ENCODE results near the gene CCNG2. TPM values are rescaled to one million over a fixed set of nuclear protein-coding genes. Genes with fewer than 3 reads are reported as not detected.
A peak's percentile ranks its signal among the peaks of the same experiment; 100 is the strongest.

The CCNG2 gene
- polyA plus RNA-seq, 1 experiment, result 42.3 TPM

- Histone ChIP-seq H3K4me3 (ENCODE audit: low read depth, low read length) (no peak overlapping the region), H3K27ac (ENCODE audit: low read depth, low read length) (no peak overlapping the region), H3K9me3 (ENCODE audit: control insufficient read depth, insufficient read depth, low read length) (no peaks in the 10 kb centered on the region), H3K27me3 (ENCODE audit: control insufficient read depth, insufficient read depth, low read length) (peaks cover 41% of the 10 kb centered on the region)
- DNase-seq (ENCODE audit: low read depth, low spot score), result no peak
- CTCF ChIA-PET, result interaction anchor here (6.8 kb wide), 1 partner anchor 27 kb away, joined by 47 read pairs; no protein-coding TSS in a partner anchor
- POLR2A ChIA-PET, result no interaction called here
- TF ChIP-seq CTCF (IDR thresholded peaks at IDR 0.05; ENCODE audit: low read depth, low read length), result no peak
Measured at GRCh38 chr4:77176640-77177039, 19.6 kb downstream of the CCNG2 start.

GRCh38 chr4:77177199-77177598, 20.2 kb downstream of the CCNG2 start:
- H3K27me3 ChIP-seq (ENCODE audit: control insufficient read depth, insufficient read depth, low read length), result peaks cover 44% of the 10 kb centered on the region
- no peaks in the 10 kb centered on the region for H3K9me3 ChIP-seq (ENCODE audit: control insufficient read depth, insufficient read depth, low read length)
- H3K4me3 ChIP-seq (ENCODE audit: low read depth, low read length), result no peak overlapping the region
- TF ChIP-seq CTCF (IDR thresholded peaks at IDR 0.05; ENCODE audit: low read depth, low read length), result no peak
- CTCF ChIA-PET, result interaction anchor here (6.8 kb wide), 1 partner anchor 26 kb away, joined by 47 read pairs; no protein-coding TSS in a partner anchor
- H3K27ac ChIP-seq (ENCODE audit: low read depth, low read length), result no peak overlapping the region
- DNase-seq (ENCODE audit: low read depth, low spot score), result peak; percentile 29
- POLR2A ChIA-PET, result no interaction called here

- H3K27ac ChIP-seq (ENCODE audit: low read depth, low read length), result no peak overlapping the region
- no peak for TF ChIP-seq CTCF (IDR thresholded peaks at IDR 0.05; ENCODE audit: low read depth, low read length)
- no peaks in the 10 kb centered on the region for H3K9me3 ChIP-seq (ENCODE audit: control insufficient read depth, insufficient read depth, low read length)
- CTCF ChIA-PET, result interaction anchor here (1.0 to 6.8 kb wide), 3 partner anchors 25 to 84 kb away, joined by 3 to 47 read pairs (median 4); no protein-coding TSS in a partner anchor
- no peak for DNase-seq (ENCODE audit: low read depth, low spot score)
- POLR2A ChIA-PET, result no interaction called here
- peaks cover 52% of the 10 kb centered on the region for H3K27me3 ChIP-seq (ENCODE audit: control insufficient read depth, insufficient read depth, low read length)
- no peak overlapping the region for H3K4me3 ChIP-seq (ENCODE audit: low read depth, low read length)
Measured at GRCh38 chr4:77178560-77178959, 21.6 kb downstream of the CCNG2 start.

GRCh38 chr4:77179519-77179918, 22.5 kb downstream of the CCNG2 start:
- Histone ChIP-seq H3K27me3 (ENCODE audit: control insufficient read depth, insufficient read depth, low read length) (peaks cover 57% of the 10 kb centered on the region), H3K4me3 (ENCODE audit: low read depth, low read length) (no peak overlapping the region), H3K9me3 (ENCODE audit: control insufficient read depth, insufficient read depth, low read length) (no peaks in the 10 kb centered on the region), H3K27ac (ENCODE audit: low read depth, low read length) (no peak overlapping the region)
- DNase-seq (ENCODE audit: low read depth, low spot score), result no peak
- TF ChIP-seq CTCF (IDR thresholded peaks at IDR 0.05; ENCODE audit: low read depth, low read length), result no peak
- ChIA-PET CTCF (interaction anchor here (0.6 to 6.8 kb wide), 4 partner anchors 21 to 100 kb away, joined by 3 to 47 read pairs (median 4); no protein-coding TSS in a partner anchor), POLR2A (interaction anchor here (0.7 kb wide), 2 partner anchors 102 to 1183 kb away, joined by 4 to 6 read pairs; no protein-coding TSS in a partner anchor)

- peaks cover 52% of the 10 kb centered on the region for H3K27me3 ChIP-seq (ENCODE audit: control insufficient read depth, insufficient read depth, low read length)
- TF ChIP-seq CTCF (IDR thresholded peaks at IDR 0.05; ENCODE audit: low read depth, low read length), result no peak
- ChIA-PET POLR2A (no interaction called here), CTCF (interaction anchor here (1.4 to 2.0 kb wide), 2 partner anchors 22 to 86 kb away, joined by 4 to 10 read pairs; no protein-coding TSS in a partner anchor)
- no peak overlapping the region for H3K4me3 ChIP-seq (ENCODE audit: low read depth, low read length)
- no peak overlapping the region for H3K27ac ChIP-seq (ENCODE audit: low read depth, low read length)
- no peak for DNase-seq (ENCODE audit: low read depth, low spot score)
- H3K9me3 ChIP-seq (ENCODE audit: control insufficient read depth, insufficient read depth, low read length), result no peaks in the 10 kb centered on the region
Measured at GRCh38 chr4:77181720-77182119, 24.7 kb downstream of the CCNG2 start.
